Measurements from ENCODE around the gene GPR148.

GPR148 gene

DNA sequence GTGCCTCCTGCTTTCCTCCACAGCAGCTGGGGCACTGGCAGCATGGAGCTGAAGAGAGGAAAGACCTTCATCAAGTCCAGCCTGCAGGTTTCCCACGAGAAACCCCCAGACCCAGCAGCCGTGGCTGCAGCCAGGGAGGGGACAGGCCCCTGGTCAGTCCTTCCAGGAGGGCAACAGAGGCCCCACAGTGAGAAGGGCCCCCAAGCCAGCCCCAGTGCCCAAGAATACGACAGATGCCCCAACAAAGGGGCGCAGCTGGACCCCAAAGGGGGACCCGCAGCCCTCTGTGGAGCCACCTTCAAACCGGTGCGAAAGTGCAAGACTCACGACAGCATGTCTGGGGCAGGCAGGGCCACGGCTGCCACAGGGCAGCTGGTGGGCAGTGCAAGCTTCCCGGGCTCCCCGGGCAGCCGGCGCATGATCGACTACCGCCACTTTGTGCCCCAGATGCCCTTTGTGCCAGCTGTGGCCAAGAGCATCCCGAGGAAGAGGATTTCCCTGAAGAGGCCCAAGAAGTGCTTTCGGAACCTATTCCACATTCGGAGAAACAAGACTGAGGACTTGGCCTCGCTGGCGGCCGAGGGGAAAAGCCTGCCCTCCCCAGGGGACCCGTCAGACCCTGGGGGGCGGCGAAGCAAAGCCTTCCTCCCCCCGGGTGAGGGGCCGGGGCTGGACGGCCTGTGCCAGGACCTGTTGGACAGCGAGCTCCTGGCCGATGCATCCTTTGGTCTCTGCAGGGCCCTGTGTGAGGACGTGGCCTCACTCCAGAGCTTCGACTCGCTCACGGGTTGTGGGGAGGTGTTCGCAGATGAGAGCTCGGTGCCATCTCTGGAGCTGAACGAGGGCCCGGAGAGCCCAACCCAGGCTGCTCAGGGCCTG, 33.4 kb downstream of the GPR148 start:
- peaks cover under 1% of the 10 kb centered on the region; the same call in 1 of the 2 replicates for H3K27me3 ChIP-seq (ENCODE audit: control insufficient read depth, insufficient read depth, low read length)
- WGBS (ENCODE audit: insufficient coverage, insufficient read length): no CpG with 5 or more reads among the region's 37 CpGs
- H3K4me1 ChIP-seq (ENCODE audit: control insufficient read depth, insufficient read depth, low read length): no peaks in the 10 kb centered on the region

DNA sequence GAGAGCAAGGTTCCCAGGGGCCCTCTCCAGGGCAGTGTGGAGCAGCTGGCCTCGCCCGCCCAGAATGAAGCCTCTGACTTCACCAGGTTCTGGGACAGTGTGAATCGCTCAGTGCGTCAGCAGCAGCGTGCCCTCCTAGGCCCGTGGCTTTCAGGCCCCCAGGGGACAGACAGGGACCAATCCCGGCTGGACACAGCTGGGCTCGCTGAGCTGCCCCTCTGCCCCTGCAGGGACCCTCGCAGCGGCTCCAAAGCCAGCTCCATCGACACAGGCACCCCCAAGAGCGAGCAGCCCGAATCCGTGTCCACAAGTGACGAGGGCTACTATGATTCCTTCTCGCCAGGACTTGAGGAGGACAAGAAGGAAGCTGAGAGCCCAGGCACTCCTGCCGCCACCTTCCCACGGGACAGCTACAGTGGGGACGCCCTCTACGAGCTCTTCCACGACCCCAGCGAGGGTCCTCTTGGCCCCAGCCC, 34.1 kb downstream of the GPR148 start:
- no peaks in the 10 kb centered on the region for H3K36me3 ChIP-seq (ENCODE audit: control insufficient read depth, insufficient read depth, low read length)
- H3K4me3 ChIP-seq (ENCODE audit: low read length): no peak overlapping the region
- no CpG with 5 or more reads among the region's 22 CpGs for WGBS (ENCODE audit: insufficient coverage, insufficient read length)
- H3K9me3 ChIP-seq (ENCODE audit: control insufficient read depth, insufficient read depth, low read length): no peaks in the 10 kb centered on the region
- no peaks in the 10 kb centered on the region for H3K4me1 ChIP-seq (ENCODE audit: control insufficient read depth, insufficient read depth, low read length)
- H3K27ac ChIP-seq (ENCODE audit: low read length): no peak overlapping the region
- no peaks in the 10 kb centered on the region for H3K27me3 ChIP-seq (ENCODE audit: control insufficient read depth, insufficient read depth, low read length)
- no peak for DNase-seq (ENCODE audit: low read depth, low spot score)

More for the DNA sequence above, 33.4 kb downstream of the GPR148 start:
- Histone ChIP-seq H3K27ac (ENCODE audit: low read length) (no peak overlapping the region), H3K9me3 (ENCODE audit: control insufficient read depth, insufficient read depth, low read length) (no peaks in the 10 kb centered on the region), H3K36me3 (ENCODE audit: control insufficient read depth, insufficient read depth, low read length) (no peaks in the 10 kb centered on the region), H3K4me3 (ENCODE audit: low read length) (no peak overlapping the region)
- DNase-seq (ENCODE audit: low read depth, low spot score): no peak

DNA sequence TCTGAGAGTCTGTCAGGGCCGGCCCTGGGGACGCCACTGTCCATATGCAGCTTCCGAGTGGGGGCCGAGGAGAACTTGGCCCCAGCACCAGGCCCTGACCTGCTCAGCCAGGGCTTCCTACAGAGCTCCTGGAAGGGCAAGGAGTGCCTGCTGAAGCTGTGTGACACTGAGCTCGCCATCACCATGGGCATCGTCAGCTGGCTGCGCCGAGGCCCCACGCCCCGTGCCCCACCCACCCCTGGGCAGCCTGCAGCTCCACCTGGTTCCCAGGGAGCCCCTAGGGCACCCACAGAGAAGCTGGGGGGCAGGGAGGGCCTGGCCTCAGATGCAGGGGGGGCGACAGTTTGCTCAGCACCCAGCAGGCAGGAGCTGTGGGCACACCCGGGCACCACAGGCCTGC, 34.5 kb downstream of the GPR148 start:
- Histone ChIP-seq H3K9me3 (ENCODE audit: control insufficient read depth, insufficient read depth, low read length) (no peaks in the 10 kb centered on the region), H3K36me3 (ENCODE audit: control insufficient read depth, insufficient read depth, low read length) (no peaks in the 10 kb centered on the region), H3K4me1 (ENCODE audit: control insufficient read depth, insufficient read depth, low read length) (no peaks in the 10 kb centered on the region), H3K27me3 (ENCODE audit: control insufficient read depth, insufficient read depth, low read length) (no peaks in the 10 kb centered on the region), H3K4me3 (ENCODE audit: low read length) (no peak overlapping the region), H3K27ac (ENCODE audit: low read length) (no peak overlapping the region)
- WGBS (ENCODE audit: insufficient coverage, insufficient read length): no CpG with 5 or more reads among the region's 12 CpGs
- no peak for DNase-seq (ENCODE audit: low read depth, low spot score)

DNA sequence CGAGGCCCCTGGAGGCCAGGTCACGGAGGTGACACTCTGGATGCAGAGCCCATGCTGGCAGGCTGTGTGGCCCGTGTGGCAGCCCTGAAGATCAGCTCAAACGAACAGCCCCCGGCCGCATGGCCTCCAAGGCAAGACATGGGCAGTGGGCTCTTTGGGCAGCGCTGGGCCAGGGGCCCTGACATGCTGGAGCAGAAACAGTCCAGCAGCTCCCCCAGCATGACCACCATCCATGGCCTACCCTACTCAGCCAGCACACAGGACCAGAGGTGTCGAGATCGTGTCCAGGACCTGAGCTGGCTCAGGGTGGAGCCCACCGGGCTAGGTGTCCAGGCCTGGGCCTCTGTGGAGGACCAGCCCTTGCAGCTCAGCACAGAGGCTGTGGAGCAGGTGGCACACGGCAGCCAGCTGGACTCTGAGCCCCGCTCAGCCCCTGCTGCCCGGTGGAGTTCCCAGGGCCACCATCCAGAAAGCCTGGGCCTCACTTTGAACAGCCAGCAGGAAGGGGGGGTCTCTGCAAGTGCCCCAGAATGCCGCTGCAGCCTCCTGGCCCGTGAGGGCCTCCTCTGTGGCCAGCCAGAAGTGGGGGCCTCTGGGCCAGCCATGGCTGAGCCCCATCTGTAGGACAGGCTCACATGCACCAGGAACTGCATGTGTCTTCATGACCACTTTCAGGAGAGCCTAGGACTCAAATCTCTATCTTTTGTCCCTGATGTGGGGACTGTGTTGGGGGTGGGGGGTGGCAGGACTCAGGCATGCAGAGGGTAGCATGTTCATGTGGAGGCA, 35.4 kb downstream of the GPR148 start:
- no peak overlapping the region for H3K27ac ChIP-seq (ENCODE audit: low read length)
- no peaks in the 10 kb centered on the region for H3K36me3 ChIP-seq (ENCODE audit: control insufficient read depth, insufficient read depth, low read length)
- DNase-seq (ENCODE audit: low read depth, low spot score): no peak
- no peaks in the 10 kb centered on the region for H3K4me1 ChIP-seq (ENCODE audit: control insufficient read depth, insufficient read depth, low read length)
- no CpG with 5 or more reads among the region's 15 CpGs for WGBS (ENCODE audit: insufficient coverage, insufficient read length)
- H3K27me3 ChIP-seq (ENCODE audit: control insufficient read depth, insufficient read depth, low read length): no peaks in the 10 kb centered on the region
- no peak overlapping the region for H3K4me3 ChIP-seq (ENCODE audit: low read length)
- H3K9me3 ChIP-seq (ENCODE audit: control insufficient read depth, insufficient read depth, low read length): no peaks in the 10 kb centered on the region

DNA sequence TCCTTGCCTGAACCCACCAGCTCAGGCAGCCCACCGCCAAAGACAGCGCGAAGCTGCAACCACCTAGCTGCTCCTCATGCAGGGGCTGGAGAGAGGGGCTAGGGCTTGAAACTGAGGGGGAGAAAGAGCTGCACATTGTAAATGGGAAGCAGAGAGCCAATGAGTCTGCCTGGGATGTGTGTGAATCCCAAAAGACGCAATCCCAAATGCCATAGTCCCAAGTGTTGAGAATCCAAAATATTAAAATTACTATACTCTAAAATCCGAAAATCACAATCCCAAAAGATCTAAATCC, 35.9 kb downstream of the GPR148 start:
- H3K36me3 ChIP-seq (ENCODE audit: control insufficient read depth, insufficient read depth, low read length): no peaks in the 10 kb centered on the region
- no peak overlapping the region for H3K4me3 ChIP-seq (ENCODE audit: low read length)
- no peaks in the 10 kb centered on the region for H3K9me3 ChIP-seq (ENCODE audit: control insufficient read depth, insufficient read depth, low read length)
- WGBS (ENCODE audit: insufficient coverage, insufficient read length): no CpG with 5 or more reads among the region's 5 CpGs
- H3K27me3 ChIP-seq (ENCODE audit: control insufficient read depth, insufficient read depth, low read length): no peaks in the 10 kb centered on the region
- no peaks in the 10 kb centered on the region for H3K4me1 ChIP-seq (ENCODE audit: control insufficient read depth, insufficient read depth, low read length)
- no peak for DNase-seq (ENCODE audit: low read depth, low spot score)
- no peak overlapping the region for H3K27ac ChIP-seq (ENCODE audit: low read length)

DNA sequence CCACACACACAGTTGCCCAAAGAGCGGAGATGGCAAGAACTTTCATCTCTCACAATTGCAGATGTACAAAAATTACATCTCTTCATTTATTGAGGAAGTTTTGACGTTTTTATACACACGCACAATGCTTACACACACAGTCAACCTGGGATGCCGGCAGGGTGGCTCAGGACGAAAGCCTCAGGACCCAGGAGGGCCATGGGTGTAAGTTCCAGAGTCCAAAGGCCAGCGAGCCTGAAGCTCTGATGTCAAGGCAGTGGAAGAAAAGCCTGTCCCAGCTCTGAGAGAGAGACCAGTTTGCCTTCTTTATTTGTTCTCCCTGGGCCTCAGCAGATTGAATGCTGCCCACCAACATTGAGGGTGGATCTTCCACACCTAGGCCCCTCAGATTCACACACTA, 36.6 kb downstream of the GPR148 start:
- Histone ChIP-seq H3K9me3 (ENCODE audit: control insufficient read depth, insufficient read depth, low read length) (no peaks in the 10 kb centered on the region), H3K4me3 (ENCODE audit: low read length) (no peak overlapping the region), H3K27ac (ENCODE audit: low read length) (no peak overlapping the region), H3K36me3 (ENCODE audit: control insufficient read depth, insufficient read depth, low read length) (no peaks in the 10 kb centered on the region), H3K4me1 (ENCODE audit: control insufficient read depth, insufficient read depth, low read length) (no peaks in the 10 kb centered on the region), H3K27me3 (ENCODE audit: control insufficient read depth, insufficient read depth, low read length) (no peaks in the 10 kb centered on the region)
- no CpG with 5 or more reads among the region's 6 CpGs for WGBS (ENCODE audit: insufficient coverage, insufficient read length)
- DNase-seq (ENCODE audit: low read depth, low spot score): no peak

DNA sequence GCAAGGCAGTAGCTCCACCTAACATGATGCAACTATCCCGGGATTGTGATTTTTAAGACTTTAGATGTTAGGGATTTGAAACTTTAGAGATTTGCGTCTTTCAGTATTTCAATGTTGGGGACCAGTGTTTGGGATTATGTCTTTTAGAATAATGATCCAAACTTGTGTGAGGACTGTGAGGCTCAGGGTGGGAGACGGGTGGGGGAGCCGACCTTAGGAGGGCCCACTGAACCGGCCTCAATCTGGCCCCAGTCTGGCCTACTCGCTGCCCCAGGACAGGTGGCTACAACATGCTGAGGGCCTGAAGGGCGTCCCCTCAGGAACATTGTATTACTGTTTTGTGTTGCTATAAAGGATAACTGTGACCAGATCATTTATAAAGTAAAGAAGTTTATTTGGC, 37.2 kb downstream of the GPR148 start:
- Histone ChIP-seq H3K4me1 (ENCODE audit: control insufficient read depth, insufficient read depth, low read length) (no peaks in the 10 kb centered on the region), H3K36me3 (ENCODE audit: control insufficient read depth, insufficient read depth, low read length) (no peaks in the 10 kb centered on the region), H3K27me3 (ENCODE audit: control insufficient read depth, insufficient read depth, low read length) (no peaks in the 10 kb centered on the region), H3K4me3 (ENCODE audit: low read length) (no peak overlapping the region), H3K9me3 (ENCODE audit: control insufficient read depth, insufficient read depth, low read length) (no peaks in the 10 kb centered on the region), H3K27ac (ENCODE audit: low read length) (no peak overlapping the region)
- DNase-seq (ENCODE audit: low read depth, low spot score): no peak
- no CpG with 5 or more reads among the region's 7 CpGs for WGBS (ENCODE audit: insufficient coverage, insufficient read length)

DNA sequence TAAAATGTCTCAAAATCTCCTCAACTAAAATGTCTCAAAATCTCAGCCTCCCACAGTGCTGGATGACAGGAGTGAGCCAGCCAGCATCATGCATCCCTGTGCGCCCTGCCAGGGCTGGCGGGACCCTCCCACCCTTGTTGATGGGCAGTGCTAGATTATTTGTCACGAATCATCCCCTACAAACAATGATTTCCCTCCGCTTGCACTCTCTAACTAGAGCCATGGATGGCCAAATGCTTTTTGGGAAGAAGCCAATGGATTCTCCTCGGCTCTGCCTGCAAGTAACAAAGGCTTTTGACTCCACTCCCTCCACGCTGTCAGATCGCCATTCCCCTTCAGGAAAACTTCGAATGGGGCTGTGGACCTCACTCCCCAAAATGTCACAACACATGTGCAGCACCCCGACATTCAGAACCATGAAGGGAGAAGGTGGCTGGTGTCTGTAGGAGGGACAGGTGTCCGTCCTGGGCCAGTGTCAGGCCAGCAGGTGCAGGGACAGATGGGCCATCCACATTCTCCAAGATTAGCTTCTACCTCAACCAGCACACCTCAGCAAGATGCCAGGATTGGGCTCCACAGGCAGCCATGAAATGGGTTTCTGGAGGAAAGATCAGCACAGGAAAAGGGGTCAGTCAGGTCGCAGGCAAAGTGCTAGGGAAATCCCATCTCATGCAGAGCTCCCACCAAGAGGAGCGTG, 38.0 kb downstream of the GPR148 start:
- WGBS (ENCODE audit: insufficient coverage, insufficient read length): no CpG with 5 or more reads among the region's 12 CpGs
- no peak for DNase-seq (ENCODE audit: low read depth, low spot score)
- Histone ChIP-seq H3K27me3 (ENCODE audit: control insufficient read depth, insufficient read depth, low read length) (no peaks in the 10 kb centered on the region), H3K4me3 (ENCODE audit: low read length) (no peak overlapping the region), H3K4me1 (ENCODE audit: control insufficient read depth, insufficient read depth, low read length) (no peaks in the 10 kb centered on the region), H3K9me3 (ENCODE audit: control insufficient read depth, insufficient read depth, low read length) (no peaks in the 10 kb centered on the region), H3K27ac (ENCODE audit: low read length) (no peak overlapping the region), H3K36me3 (ENCODE audit: control insufficient read depth, insufficient read depth, low read length) (no peaks in the 10 kb centered on the region)

DNA sequence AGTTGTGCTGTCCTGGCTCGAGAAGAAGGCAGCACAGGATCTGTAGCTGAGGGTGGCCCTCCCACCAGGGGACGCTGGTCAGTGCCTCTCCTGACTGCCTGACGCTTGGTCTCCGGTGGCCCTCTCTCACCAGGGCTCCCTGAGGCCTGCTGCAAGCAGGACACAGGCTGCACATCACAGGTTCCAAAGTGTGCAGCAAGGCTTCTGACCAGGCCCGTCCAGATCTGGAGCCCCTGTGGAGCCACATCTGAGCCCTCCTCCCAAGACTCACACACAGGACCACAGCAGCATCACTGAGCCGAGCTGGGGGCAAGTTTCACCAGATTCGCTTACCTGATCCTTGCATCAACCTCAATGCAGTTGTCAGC, 38.5 kb downstream of the GPR148 start:
- no peaks in the 10 kb centered on the region for H3K36me3 ChIP-seq (ENCODE audit: control insufficient read depth, insufficient read depth, low read length)
- H3K9me3 ChIP-seq (ENCODE audit: control insufficient read depth, insufficient read depth, low read length): no peaks in the 10 kb centered on the region
- no peaks in the 10 kb centered on the region for H3K27me3 ChIP-seq (ENCODE audit: control insufficient read depth, insufficient read depth, low read length)
- WGBS (ENCODE audit: insufficient coverage, insufficient read length): no CpG with 5 or more reads among the region's 7 CpGs
- DNase-seq (ENCODE audit: low read depth, low spot score): no peak
- no peak overlapping the region for H3K27ac ChIP-seq (ENCODE audit: low read length)
- H3K4me1 ChIP-seq (ENCODE audit: control insufficient read depth, insufficient read depth, low read length): no peaks in the 10 kb centered on the region
- H3K4me3 ChIP-seq (ENCODE audit: low read length): no peak overlapping the region

DNA sequence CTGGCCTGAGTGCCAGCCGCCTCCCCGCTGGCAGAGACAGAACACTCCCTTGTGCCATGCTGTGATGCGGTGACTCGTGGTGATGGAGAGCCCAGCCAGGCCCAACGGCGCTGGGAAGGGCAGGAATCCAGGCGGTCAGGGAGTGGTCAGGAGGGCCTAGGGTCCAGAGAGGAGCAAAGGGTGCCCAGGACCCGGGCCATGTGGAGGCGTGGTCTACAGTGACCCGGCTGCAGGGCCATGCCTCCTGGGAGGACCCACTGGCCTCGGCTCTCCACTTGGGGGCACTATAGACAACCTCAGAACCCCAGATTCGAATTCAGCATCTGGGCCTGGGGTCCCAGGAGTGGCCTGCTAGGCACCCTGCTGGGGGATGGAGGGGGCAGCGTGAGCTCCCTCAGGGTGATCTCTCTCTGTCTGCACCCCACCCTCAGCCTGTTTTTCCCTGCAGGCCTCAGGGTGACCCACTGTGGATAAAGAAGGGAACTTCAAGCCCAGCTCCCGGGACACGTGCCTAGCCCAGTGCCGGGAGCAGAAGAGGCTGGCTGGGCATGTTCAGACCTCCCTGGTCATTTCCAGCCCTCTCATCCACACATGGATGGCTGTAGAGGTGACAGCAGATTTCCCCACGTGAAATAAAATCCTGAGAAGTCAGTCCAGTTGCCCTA, 39.5 kb downstream of the GPR148 start:
- no peak overlapping the region for H3K4me3 ChIP-seq (ENCODE audit: low read length)
- no peaks in the 10 kb centered on the region for H3K4me1 ChIP-seq (ENCODE audit: control insufficient read depth, insufficient read depth, low read length)
- no peaks in the 10 kb centered on the region for H3K9me3 ChIP-seq (ENCODE audit: control insufficient read depth, insufficient read depth, low read length)
- H3K36me3 ChIP-seq (ENCODE audit: control insufficient read depth, insufficient read depth, low read length): no peaks in the 10 kb centered on the region
- WGBS (ENCODE audit: insufficient coverage, insufficient read length): no CpG with 5 or more reads among the region's 17 CpGs
- H3K27me3 ChIP-seq (ENCODE audit: control insufficient read depth, insufficient read depth, low read length): no peaks in the 10 kb centered on the region
- H3K27ac ChIP-seq (ENCODE audit: low read length): no peak overlapping the region
- DNase-seq (ENCODE audit: low read depth, low spot score): no peak

All from iPS DF 6.9 (cell line).